ENCODE data around the gene IHH. TPM values are rescaled to one million over a fixed set of nuclear protein-coding genes. Genes with fewer than 3 reads are reported as not detected.

Gene IHH
- total RNA-seq, 1 donor from 2014 or later: 0.20 TPM

GRCh38 chr2:219042157-219042556, 18.6 kb downstream of the IHH start:
- intact Hi-C loops (cut with micrococcal nuclease): no loop called here

DNA sequence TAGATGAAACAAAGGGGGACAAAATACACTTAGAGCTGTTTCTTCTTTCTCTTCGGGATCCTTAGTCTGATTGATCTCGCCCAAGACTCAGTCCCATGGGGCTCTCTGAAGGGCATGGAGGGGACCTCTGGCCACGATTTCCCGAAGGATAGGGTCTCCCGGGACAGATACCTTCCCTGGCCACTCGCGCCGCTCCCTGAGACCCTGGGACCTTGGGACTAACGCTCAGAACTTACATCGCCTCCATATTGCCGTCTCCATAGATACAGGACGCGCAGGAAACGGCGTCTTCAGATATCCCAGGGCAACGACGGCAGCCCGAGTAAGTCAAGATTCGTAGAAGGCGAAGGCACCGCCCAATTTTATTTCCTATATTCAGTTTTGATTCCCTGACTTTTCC, 19.5 kb downstream of the IHH start, which contains the start of gene CFAP65:
CFAP65 (minus strand) TSS at position 265 of the 400 bp plus-strand sequence. CDS start 2,468 bp downstream, outside the sequence.
- intact Hi-C loops (cut with micrococcal nuclease): no loop called here

GRCh38 chr2:219038600-219038999, 22.1 kb downstream of the IHH start:
- intact Hi-C loops (cut with micrococcal nuclease): no loop called here

DNA sequence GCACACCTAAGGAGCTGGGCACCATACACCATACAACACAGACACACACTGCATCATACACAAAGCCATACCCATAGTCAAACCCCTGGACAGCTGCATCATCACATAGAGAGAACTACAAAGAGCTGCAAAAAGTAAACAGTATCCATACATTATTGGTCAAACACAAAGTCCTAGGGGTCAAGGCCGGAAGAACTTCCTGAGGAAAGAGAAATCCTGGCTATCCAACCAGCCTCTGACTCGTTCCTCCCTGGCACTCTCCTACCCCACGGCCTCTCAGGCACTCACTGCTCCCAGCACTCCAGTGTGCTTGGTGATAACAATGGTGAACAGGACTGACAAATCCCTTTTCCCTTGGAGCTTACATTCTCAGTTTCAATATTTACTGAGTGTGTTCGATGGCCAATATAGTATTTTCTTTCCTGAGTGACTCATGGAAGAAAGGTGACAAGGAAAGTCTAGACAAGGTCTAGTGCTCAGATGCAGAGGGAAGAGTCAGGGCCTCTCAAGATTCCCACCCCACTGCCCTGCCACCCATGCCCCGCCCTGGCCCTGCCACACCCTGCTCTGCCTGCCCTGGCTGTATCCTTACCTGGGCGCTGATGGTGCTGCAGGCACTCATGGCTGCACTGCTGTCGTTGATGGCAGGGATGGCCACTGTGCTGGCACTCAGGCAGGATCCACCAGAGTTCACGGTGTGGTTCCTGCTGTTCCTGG, 22.8 kb downstream of the IHH start:
- intact Hi-C loops (cut with micrococcal nuclease): no loop called here

GRCh38 chr2:219035942-219036341, 24.8 kb downstream of the IHH start:
- intact Hi-C loops (cut with micrococcal nuclease): no loop called here

DNA sequence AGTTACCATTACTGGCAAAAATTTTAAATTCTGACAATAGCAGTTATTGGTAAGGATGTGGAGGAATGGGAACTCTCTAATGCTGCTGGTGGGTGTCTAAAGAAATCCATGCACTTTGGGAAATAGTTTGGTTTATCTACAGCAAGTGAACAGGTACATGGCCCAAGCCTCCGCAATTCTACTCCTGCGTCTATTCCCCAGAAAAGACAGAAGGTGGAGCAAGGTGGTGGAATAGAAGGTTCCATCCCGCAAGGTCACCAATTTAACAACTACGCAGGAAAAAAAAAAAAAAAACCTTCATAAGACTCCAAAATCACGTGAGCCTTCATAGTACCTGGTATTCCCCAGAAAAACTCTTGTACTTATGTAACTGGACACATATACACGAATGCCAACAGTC, 25.9 kb downstream of the IHH start:
- intact Hi-C loops (cut with micrococcal nuclease): no loop called here

DNA sequence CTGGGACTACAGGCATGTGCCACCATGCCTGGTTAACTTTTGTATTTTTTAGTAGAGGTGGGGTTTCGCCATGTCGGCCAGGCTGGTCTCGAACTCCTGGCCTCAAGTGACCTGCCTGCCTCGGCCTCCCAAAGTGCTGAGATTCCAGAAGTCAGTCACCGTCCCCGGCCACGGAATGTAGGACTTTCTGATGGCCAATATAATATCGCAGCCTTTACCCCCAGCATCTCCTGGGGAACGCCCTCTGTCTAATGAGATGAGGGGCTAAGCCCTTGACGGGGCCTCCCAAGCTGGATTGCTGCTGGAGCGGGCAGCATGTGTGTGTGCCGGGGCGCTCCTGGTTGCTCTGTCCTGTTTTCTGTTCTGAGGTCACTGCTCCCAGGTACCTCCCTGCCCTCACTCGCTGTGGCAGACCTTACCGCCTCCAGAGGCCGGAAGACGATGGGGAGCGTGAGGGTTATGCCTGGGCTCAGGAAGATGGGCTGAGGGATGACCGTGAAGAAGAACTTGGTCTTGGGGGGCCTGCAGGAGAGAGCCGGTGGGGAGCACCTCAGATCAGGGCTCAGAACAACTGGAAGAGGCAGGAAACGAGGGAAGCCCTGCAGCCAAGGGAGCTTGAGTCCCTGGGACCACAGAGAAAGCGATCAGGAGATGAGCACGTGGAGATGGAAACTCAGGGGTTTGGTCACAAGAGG, 28.5 kb downstream of the IHH start:
- intact Hi-C loops (cut with micrococcal nuclease): no loop called here

DNA sequence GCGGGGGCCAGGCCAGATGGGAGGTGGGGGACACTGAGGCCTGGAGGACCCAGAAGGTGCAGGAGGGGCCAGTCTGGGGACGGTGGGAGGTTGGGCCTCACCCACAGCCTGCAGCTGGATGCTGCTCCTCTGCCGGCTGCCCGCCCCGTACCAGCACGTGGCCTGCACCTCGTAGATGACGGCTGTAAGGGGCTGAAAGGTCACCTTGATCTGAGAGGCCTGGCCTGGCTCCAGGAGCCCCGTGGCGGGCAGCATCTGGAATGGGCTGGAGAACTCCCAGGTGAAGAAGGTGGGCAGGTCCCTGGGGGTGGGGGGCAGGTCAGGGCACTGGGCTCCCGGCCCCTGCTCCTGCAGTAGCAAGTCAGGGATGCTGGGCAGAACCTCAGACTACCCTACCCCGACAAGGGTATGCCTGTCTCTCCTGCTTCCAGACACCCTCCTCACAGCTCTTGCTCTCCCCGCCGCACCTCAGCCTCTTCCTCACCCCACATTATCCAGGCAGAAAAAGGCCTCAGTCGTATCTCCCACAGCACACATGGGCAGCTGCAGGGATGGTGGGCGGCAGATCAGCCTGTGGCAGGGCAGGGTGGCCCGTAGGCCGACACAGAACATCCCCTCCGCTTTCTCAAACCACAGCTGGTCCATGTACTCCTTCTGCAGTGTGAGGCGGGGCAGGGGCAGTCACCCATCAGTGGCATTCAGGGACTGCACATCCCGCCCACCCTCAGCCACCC, 29.5 kb downstream of the IHH start:
- intact Hi-C loops (cut with micrococcal nuclease): no loop called here

GRCh38 chr2:219030177-219030940, 30.4 kb downstream of the IHH start:
- intact Hi-C loops (cut with micrococcal nuclease): no loop called here

DNA sequence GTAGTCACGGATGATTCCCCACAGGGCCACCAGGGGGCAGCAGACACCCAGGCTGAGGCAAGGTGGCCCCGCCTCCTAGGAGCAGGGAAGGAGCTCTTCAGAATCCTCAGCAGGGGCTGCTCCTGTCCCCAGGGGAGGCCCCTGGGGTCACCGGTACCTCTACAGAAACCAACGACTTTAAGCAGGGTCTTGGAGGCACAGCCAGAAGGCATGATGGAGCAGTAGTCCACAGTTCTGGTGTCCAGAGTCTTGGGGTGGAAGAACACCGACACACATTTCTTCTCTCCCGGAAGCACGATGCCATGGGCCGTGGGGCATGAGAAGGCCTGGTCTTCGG, 30.9 kb downstream of the IHH start:
- intact Hi-C loops (cut with micrococcal nuclease): loop anchor here (1.0 kb wide), 1 partner anchor 126 kb away; no protein-coding TSS in a partner anchor

DNA sequence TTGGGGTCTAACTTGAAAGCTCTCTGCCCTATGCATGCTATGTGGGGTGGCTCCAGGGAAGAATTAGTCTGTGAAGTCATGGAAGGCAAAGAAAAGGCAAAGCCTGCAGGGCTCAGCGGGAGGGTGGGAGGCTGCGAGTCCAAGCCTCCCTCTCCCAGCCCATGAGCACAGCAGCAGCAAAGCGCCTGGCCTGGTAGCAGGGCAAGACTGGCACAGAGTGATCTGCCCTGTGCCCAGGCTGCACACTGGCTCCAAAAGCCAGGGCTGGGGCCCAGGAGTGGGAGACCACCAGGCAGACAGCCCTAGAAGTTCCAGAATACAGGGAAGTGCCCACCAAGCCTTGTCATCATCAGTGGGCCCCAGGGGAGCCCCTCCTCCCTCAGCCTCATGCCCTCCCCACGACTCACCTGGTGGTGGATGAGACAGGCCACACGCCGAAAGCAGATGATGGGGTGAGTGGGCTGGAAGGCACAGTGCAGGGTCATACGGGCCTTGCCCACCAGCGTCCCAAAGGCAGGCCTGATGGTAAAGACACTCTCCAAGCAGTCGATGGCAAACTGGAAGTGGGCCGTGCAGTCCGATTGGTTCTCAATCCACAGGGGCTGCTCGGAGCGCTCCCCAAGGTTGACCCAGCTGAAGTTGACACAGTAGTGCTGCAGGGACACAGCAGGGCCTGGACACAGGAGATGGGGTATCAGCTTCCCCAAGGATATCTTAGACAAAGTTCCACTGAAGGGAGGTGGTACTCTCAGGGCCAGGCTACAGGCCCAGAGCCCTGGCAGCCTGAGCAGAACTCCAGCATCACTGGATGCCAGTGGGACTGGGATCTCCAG, 31.5 kb downstream of the IHH start:
- intact Hi-C loops (cut with micrococcal nuclease): loop anchor here (1.0 kb wide), 1 partner anchor 126 kb away; no protein-coding TSS in a partner anchor

GRCh38 chr2:219028141-219028540, 32.6 kb downstream of the IHH start:
- intact Hi-C loops (cut with micrococcal nuclease): no loop called here

- intact Hi-C loops (cut with micrococcal nuclease): no loop called here
These were observed 33.1 kb downstream of the IHH start for GRCh38 chr2:219027511-219028055.

DNA sequence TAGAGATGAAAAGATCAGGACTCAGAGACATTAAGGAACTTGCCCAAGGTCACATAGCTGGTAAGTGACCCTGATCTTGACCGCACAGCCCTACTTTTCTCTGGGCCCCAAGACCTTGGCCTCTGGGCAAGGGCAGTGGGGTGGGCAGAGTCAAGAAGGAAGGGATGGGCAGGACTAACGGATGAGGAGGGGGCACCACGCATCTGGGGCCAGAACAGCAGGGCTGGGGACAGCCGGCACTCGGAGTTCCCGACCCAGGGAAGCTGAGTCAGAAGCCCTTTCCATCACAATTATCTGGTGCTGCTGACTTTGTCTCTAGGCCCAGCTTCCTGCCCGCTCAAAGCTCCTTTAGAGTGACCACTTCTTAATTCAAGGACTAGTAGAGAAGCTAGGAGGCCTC, 33.8 kb downstream of the IHH start:
- intact Hi-C loops (cut with micrococcal nuclease): no loop called here

- intact Hi-C loops (cut with micrococcal nuclease): no loop called here
These were observed 34.8 kb downstream of the IHH start for GRCh38 chr2:219025637-219026585.

- intact Hi-C loops (cut with micrococcal nuclease): no loop called here
These were observed 36.7 kb downstream of the IHH start for GRCh38 chr2:219024059-219024458.

DNA sequence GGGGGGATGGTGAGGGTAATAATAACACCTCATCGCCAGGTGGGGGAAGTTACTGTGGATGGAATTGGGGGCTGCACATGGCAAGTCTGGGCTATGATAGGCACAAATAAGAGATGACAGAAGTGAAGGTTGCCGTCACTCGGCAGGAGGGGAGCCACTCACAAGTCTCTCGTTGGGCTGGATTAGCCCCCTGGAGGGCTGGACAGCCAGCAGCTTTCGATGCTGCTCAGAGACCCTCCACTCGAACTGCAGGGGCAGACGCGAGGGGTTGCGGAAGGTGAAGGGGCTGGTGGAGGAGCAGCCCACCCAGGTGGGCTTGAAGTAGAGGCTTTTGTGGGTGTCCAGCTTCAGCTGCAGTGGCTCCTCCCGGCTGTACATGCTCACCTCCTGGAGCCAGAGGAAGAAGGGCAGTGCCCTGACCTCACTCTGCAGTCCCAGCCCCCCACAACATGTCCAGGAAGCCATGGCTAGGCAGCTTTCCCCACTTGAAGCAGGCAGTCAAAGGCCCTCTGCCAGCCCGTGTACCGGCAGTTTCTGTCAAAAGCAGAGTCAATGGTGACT, 37.6 kb downstream of the IHH start:
- intact Hi-C loops (cut with micrococcal nuclease): no loop called here

- intact Hi-C loops (cut with micrococcal nuclease): no loop called here
These were observed 38.1 kb downstream of the IHH start for GRCh38 chr2:219022616-219023015.

GRCh38 chr2:219022041-219022440, 38.7 kb downstream of the IHH start:
- intact Hi-C loops (cut with micrococcal nuclease): no loop called here

Measured in T-helper 2 cell treated with Interferon-gamma antibody and Interleukin-4, amounts not matched to agents 100 ng/mL and 5 ng/mL, for 36 hours (primary cell).